ENCODE results near the gene MYMX.

DNA sequence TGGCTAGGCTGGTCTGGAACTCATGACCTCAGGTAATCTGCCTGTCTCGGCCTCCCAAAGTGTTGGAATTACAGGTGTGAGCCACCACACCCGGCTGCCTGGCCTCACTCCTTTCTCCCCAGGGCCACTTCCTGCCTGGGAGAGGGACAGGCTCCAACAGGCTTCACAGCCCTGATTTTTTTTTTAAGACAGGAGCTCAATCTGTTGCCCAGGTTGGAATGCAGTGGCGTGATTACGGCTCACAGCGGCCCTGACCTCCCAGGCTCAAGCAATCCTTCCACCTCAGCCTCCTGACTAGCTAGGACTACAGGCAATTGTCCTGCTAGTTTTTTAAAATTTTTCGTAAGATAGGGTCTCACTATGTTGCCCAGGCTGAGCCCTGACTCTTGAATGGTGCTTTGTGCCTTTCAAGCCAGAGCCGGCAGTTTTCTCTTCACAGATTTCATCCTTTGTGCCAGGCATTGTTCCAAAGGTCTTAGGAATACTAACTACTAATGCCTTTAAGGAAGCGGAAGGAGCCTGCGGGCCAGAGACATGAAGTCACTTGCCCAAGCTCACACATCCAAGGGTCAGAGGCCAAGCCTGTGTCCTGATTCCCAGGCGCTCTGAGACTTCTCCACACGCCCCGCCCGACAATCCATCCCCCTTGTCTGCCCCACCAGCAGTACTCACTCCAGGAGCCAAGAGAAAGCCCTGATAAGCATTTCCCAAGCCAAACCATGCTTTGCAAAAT is 38.9 kb upstream of the MYMX start:
- TF ChIP-seq POLR2AphosphoS5 (IDR thresholded peaks at IDR 0.05; ENCODE audit: low read depth, low read length) (no peak), POLR2A (IDR thresholded peaks at IDR 0.05; ENCODE audit: low read depth, low read length) (no peak), TAF1 (IDR thresholded peaks at IDR 0.05; ENCODE audit: borderline replicate concordance, low read depth, low read length) (no peak)

Measured in GM12892 (cell line).